ENCODE results near the gene RRP9.

The RRP9 gene

DNA sequence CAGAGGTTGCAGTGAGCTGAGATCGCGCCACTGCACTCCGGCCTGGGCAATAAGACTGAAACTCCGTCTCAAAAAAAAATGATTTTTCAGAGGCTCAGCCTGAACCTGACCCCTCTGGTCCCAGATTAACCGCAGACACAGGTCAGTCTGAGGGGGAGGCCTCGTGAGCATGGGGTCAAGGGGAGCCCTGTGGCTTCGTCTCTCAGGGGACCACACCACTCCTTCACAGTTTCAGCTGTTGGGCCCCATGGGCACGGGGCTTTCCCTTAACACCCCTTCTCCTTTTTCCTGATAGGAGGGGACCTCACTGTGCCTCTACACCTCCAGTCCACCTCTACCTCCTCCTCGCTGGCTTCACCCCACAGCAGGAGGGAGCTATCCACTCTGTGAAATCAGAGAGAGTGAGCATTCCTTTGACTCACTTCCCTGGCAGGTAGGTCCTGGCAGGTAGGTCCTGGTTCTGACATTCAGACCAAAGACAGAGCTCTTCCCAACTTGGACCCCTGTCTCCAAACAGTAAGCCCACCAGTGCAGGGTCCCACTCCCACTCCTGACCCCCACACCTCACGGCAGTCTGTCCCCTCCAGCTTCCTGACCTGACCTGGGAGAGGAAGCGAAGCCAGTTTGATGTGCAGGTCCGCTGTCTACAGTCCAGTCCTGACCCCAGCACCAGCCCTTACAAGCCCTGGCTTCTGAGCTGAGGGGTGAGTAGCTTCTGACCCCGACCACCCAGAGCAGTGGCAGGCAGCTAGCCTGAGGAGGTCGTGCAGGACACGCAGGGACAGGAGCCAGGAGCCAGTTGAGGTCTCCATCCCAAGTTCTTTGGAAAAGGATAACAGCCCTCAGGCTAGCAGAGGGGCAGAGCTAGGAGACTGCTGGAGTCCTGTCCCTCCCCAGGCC is 9.0 kb downstream of the RRP9 start:
- Histone ChIP-seq H2AFZ (ENCODE audit: low read length) (no peak overlapping the region), H2AK5ac (ENCODE audit: low read depth, low read length) (no peak overlapping the region), H3K9ac (ENCODE audit: low read depth, low read length, poor library complexity) (peak overlapping the region; percentile 60), H4K8ac (ENCODE audit: low read depth, low read length) (peak overlapping the region; percentile 3), H3K27me3 (ENCODE audit: control insufficient read depth in 3 of 3, insufficient read depth in 3 of 3, low read depth in 1 of 3, low read length in 3 of 3) (no peaks in the 10 kb centered on the region), H3K4me2 (ENCODE audit: insufficient read depth, low read length, poor library complexity, severe bottlenecking) (no peak overlapping the region), H2BK15ac (ENCODE audit: low read length) (no peak overlapping the region), H3K79me1 (ENCODE audit: low read depth, low read length) (peaks cover 3% of the 10 kb centered on the region), H3K14ac (ENCODE audit: low read length) (no peak overlapping the region), H4K91ac (ENCODE audit: low read depth, low read length, poor library complexity) (no peak overlapping the region), H3K4ac (ENCODE audit: low read length) (no peak overlapping the region), H3K36me3 (replicated peaks in 1 of 2; ENCODE audit: control insufficient read depth in 2 of 2, insufficient read depth in 2 of 2, low read length in 2 of 2) (peaks cover 44 to 62% of the 10 kb centered on the region in 2 donors), H2BK12ac (ENCODE audit: low read length) (peak overlapping the region; percentile 10), H2BK120ac (ENCODE audit: low read depth, low read length) (no peak overlapping the region), H3K27ac (replicated peaks; ENCODE audit: low read length) (no peak overlapping the region), H3K4me3 (ENCODE audit: low read length in 2 of 2) (no peak overlapping the region), H3K18ac (ENCODE audit: low read length) (no peak overlapping the region), H3K4me1 (ENCODE audit: control insufficient read depth in 2 of 2, insufficient read depth in 1 of 2, low read depth in 1 of 2, low read length in 2 of 2) (no peaks in the 10 kb centered on the region), H3K9me3 (replicated peaks in 1 of 2; ENCODE audit: control insufficient read depth in 2 of 2, insufficient read depth in 1 of 2, low read depth in 1 of 2, low read length in 2 of 2) (no peaks in the 10 kb centered on the region), H2BK5ac (ENCODE audit: low read length) (no peak overlapping the region), H3K23ac (ENCODE audit: low read depth, low read length, poor library complexity) (no peak overlapping the region)
- WGBS, 2 donors (ENCODE audit: extremely low coverage in 2 of 2, insufficient read length in 2 of 2, insufficient replicate concordance in 1 of 2), result no CpG with 5 or more reads among the region's 15 CpGs
- no peak for DNase-seq (ENCODE audit: low spot score)

DNA sequence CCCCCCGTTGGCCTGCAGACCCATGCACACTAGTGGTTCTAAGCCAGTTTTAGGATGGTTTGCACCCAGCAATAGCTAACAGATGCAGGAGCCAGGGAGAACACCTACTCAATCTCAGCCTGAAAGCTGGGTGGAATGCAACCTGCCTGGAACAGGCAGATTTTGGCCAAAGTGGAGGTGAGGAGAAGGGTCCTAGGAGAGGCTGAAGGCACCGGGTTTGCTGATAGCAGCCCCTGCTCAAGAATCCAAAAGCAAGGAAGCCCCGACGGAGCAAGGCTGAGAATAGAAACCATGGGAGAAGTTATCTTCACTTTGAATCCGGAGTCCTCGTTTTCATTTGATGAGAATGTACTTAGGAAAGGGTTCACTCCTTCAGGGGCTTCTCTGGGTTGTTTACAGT is 9.9 kb downstream of the RRP9 start:
- H2BK120ac ChIP-seq (ENCODE audit: low read depth, low read length), result no peak overlapping the region

GRCh38 chr3:51930439-51930838 is 11.3 kb downstream of the RRP9 start:
- Histone ChIP-seq H4K8ac (ENCODE audit: low read depth, low read length) (no peak overlapping the region), H2BK15ac (ENCODE audit: low read length) (no peak overlapping the region), H3K9ac (ENCODE audit: low read depth, low read length, poor library complexity) (no peak overlapping the region), H3K4me1 (ENCODE audit: control insufficient read depth in 2 of 2, insufficient read depth in 1 of 2, low read depth in 1 of 2, low read length in 2 of 2) (no peaks in the 10 kb centered on the region), H2BK5ac (ENCODE audit: low read length) (no peak overlapping the region), H3K27me3 (ENCODE audit: control insufficient read depth in 3 of 3, insufficient read depth in 3 of 3, low read depth in 1 of 3, low read length in 3 of 3) (no peaks in the 10 kb centered on the region), H2BK12ac (ENCODE audit: low read length) (no peak overlapping the region), H2AK5ac (ENCODE audit: low read depth, low read length) (no peak overlapping the region), H3K36me3 (replicated peaks in 1 of 2; ENCODE audit: control insufficient read depth in 2 of 2, insufficient read depth in 2 of 2, low read length in 2 of 2) (peaks cover 31 to 39% of the 10 kb centered on the region in 2 donors), H2AFZ (ENCODE audit: low read length) (no peak overlapping the region), H3K14ac (ENCODE audit: low read length) (no peak overlapping the region), H3K79me1 (ENCODE audit: low read depth, low read length) (peaks cover 3% of the 10 kb centered on the region), H3K23ac (ENCODE audit: low read depth, low read length, poor library complexity) (no peak overlapping the region), H4K91ac (ENCODE audit: low read depth, low read length, poor library complexity) (no peak overlapping the region), H3K4me2 (ENCODE audit: insufficient read depth, low read length, poor library complexity, severe bottlenecking) (no peak overlapping the region), H3K18ac (ENCODE audit: low read length) (no peak overlapping the region), H3K4ac (ENCODE audit: low read length) (no peak overlapping the region), H3K4me3 (ENCODE audit: low read length in 2 of 2) (no peak overlapping the region), H2BK120ac (ENCODE audit: low read depth, low read length) (no peak overlapping the region), H3K9me3 (replicated peaks in 1 of 2; ENCODE audit: control insufficient read depth in 2 of 2, insufficient read depth in 1 of 2, low read depth in 1 of 2, low read length in 2 of 2) (no peaks in the 10 kb centered on the region), H3K27ac (replicated peaks; ENCODE audit: low read length) (no peak overlapping the region)
- WGBS, 2 donors (ENCODE audit: extremely low coverage in 2 of 2, insufficient read length in 2 of 2, insufficient replicate concordance in 1 of 2), result no CpG with 5 or more reads among the region's 1 CpG
- no peak for DNase-seq (ENCODE audit: low spot score)

More for the DNA sequence above, 9.9 kb downstream of the RRP9 start:
- Histone ChIP-seq H3K14ac (ENCODE audit: low read length) (no peak overlapping the region), H2AK5ac (ENCODE audit: low read depth, low read length) (no peak overlapping the region), H2AFZ (ENCODE audit: low read length) (no peak overlapping the region), H3K23ac (ENCODE audit: low read depth, low read length, poor library complexity) (no peak overlapping the region), H3K27me3 (ENCODE audit: control insufficient read depth in 3 of 3, insufficient read depth in 3 of 3, low read depth in 1 of 3, low read length in 3 of 3) (no peaks in the 10 kb centered on the region), H3K4ac (ENCODE audit: low read length) (no peak overlapping the region), H2BK15ac (ENCODE audit: low read length) (no peak overlapping the region), H3K9ac (ENCODE audit: low read depth, low read length, poor library complexity) (no peak overlapping the region), H2BK5ac (ENCODE audit: low read length) (no peak overlapping the region), H3K27ac (replicated peaks; ENCODE audit: low read length) (no peak overlapping the region), H3K36me3 (replicated peaks in 1 of 2; ENCODE audit: control insufficient read depth in 2 of 2, insufficient read depth in 2 of 2, low read length in 2 of 2) (peaks cover 39 to 52% of the 10 kb centered on the region in 2 donors), H2BK12ac (ENCODE audit: low read length) (no peak overlapping the region), H4K91ac (ENCODE audit: low read depth, low read length, poor library complexity) (no peak overlapping the region), H3K9me3 (replicated peaks in 1 of 2; ENCODE audit: control insufficient read depth in 2 of 2, insufficient read depth in 1 of 2, low read depth in 1 of 2, low read length in 2 of 2) (no peaks in the 10 kb centered on the region), H3K4me3 (ENCODE audit: low read length in 2 of 2) (no peak overlapping the region), H4K8ac (ENCODE audit: low read depth, low read length) (no peak overlapping the region), H3K4me1 (ENCODE audit: control insufficient read depth in 2 of 2, insufficient read depth in 1 of 2, low read depth in 1 of 2, low read length in 2 of 2) (no peaks in the 10 kb centered on the region), H3K18ac (ENCODE audit: low read length) (no peak overlapping the region), H3K79me1 (ENCODE audit: low read depth, low read length) (peaks cover 3% of the 10 kb centered on the region), H3K4me2 (ENCODE audit: insufficient read depth, low read length, poor library complexity, severe bottlenecking) (no peak overlapping the region)
- WGBS, 2 donors (ENCODE audit: extremely low coverage in 2 of 2, insufficient read length in 2 of 2, insufficient replicate concordance in 1 of 2), result no CpG with 5 or more reads among the region's 6 CpGs
- DNase-seq (ENCODE audit: low spot score), result no peak

- Histone ChIP-seq H2BK5ac (ENCODE audit: low read length) (no peak overlapping the region), H3K4ac (ENCODE audit: low read length) (no peak overlapping the region), H3K4me1 (ENCODE audit: control insufficient read depth in 2 of 2, insufficient read depth in 1 of 2, low read depth in 1 of 2, low read length in 2 of 2) (no peaks in the 10 kb centered on the region), H3K14ac (ENCODE audit: low read length) (no peak overlapping the region), H3K79me1 (ENCODE audit: low read depth, low read length) (peaks cover 3% of the 10 kb centered on the region), H3K18ac (ENCODE audit: low read length) (no peak overlapping the region), H4K91ac (ENCODE audit: low read depth, low read length, poor library complexity) (no peak overlapping the region), H2BK120ac (ENCODE audit: low read depth, low read length) (no peak overlapping the region), H3K9ac (ENCODE audit: low read depth, low read length, poor library complexity) (no peak overlapping the region), H2BK12ac (ENCODE audit: low read length) (no peak overlapping the region), H4K8ac (ENCODE audit: low read depth, low read length) (no peak overlapping the region), H3K27ac (replicated peaks; ENCODE audit: low read length) (no peak overlapping the region), H3K36me3 (replicated peaks in 1 of 2; ENCODE audit: control insufficient read depth in 2 of 2, insufficient read depth in 2 of 2, low read length in 2 of 2) (peaks cover 25 to 30% of the 10 kb centered on the region in 2 donors), H2AFZ (ENCODE audit: low read length) (no peak overlapping the region), H3K4me3 (ENCODE audit: low read length in 2 of 2) (peak overlapping the region in 1 of 2 donors; percentile 49), H3K23ac (ENCODE audit: low read depth, low read length, poor library complexity) (peak overlapping the region; percentile 25), H3K9me3 (replicated peaks in 1 of 2; ENCODE audit: control insufficient read depth in 2 of 2, insufficient read depth in 1 of 2, low read depth in 1 of 2, low read length in 2 of 2) (no peaks in the 10 kb centered on the region), H2BK15ac (ENCODE audit: low read length) (no peak overlapping the region), H3K4me2 (ENCODE audit: insufficient read depth, low read length, poor library complexity, severe bottlenecking) (no peak overlapping the region), H3K27me3 (ENCODE audit: control insufficient read depth in 3 of 3, insufficient read depth in 3 of 3, low read depth in 1 of 3, low read length in 3 of 3) (no peaks in the 10 kb centered on the region), H2AK5ac (ENCODE audit: low read depth, low read length) (no peak overlapping the region)
- WGBS, 2 donors (ENCODE audit: extremely low coverage in 2 of 2, insufficient read length in 2 of 2, insufficient replicate concordance in 1 of 2), result no CpG with 5 or more reads among the region's 5 CpGs
- no peak for DNase-seq (ENCODE audit: low spot score)
Measured at GRCh38 chr3:51929420-51930003, 12.2 kb downstream of the RRP9 start.

All from neuronal stem cell (in vitro differentiated cells).